GM18867 (cell line): Measurements from ENCODE around the gene GPC4.

Experiments
- ATAC-seq: cut with Tn5 transposase; IDR thresholded peaks from one replicate; pipeline ENCODE4 v1.9.1; 2021; ENCODE audit warnings: mild to moderate bottlenecking, moderate library complexity; ENCODE audit not compliant: unreplicated experiment

GPC4 gene

DNA sequence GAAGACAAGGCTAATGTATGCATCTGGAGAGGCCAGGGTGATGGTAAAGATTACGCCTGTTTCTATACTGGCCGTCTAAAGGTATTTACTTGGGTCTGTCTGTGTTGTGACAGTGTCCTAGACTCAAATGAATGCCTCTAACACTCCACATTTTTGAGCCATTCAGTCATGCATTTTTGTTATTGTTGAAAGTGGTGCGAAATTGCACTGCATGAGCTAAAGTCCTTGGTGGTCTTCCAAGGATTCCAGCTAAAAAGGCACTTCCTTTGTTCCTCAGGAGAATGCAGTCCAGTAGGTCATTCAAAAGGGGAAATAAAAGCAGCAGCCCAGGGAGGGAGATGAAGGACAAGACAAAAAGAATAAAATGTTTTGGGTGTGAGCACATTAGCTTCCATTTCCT lies 3.0 kb downstream of the GPC4 start:
- ATAC-seq, result no peak

DNA sequence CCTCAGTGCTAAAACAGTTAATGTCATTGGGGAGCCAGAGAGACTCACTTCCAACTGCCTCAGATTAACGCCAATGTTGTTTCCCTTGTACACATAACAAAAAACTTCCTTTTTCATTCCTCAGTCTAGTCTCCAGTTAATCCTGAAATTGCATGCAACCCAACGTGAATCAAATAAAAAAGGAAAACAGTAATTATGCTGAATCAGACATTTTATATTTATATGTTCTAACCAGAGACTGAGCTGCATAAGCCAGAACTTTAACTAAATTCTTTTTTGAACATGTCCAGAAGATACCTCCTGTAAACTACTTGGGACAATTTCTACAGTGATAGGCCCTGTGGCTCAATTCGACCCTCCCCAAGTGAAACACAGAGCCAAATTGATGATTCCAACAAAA lies 4.7 kb downstream of the GPC4 start:
- ATAC-seq, result no peak

- ATAC-seq, result no peak
Measured at GRCh38 chrX:133405498-133406185, 9.6 kb downstream of the GPC4 start.

- no peak for ATAC-seq
Measured at GRCh38 chrX:133403984-133404383, 11.3 kb downstream of the GPC4 start.

DNA sequence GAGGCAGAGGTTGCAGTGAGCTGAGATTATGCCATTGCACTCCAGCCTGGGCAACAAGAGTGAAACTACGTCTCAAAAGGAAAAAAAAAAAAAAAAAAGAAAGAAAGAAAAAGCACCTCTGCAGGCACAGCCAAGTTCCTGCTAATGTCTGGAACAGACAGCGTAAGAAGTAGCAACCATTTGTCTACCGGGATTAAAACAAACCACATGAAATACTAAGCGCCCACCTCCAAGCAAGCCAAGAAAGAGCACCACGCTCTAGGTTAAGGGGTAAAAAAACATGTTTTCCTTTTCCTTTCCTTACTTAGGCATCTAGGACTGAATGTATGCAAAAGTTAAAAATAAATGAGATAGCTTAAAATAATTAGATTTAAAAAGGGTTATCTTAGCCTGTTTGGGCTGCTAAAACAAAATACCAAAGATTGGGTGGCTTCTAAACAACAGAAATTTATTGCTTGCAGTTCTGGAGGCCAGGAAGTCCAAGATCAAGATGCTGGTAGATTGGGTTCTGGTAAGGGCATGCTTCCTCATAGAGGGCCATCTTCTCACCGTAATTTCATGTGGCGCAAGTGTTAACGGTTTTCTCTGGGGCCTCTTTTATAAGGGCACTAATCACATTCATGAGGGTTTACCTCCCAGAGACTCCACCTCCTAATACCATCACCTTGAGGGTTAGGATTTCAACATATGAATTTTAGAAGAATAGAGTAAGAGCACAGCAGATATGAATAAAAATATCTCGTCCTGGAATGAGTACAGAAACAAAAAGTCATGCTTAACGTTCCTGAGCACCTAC lies 12.3 kb downstream of the GPC4 start:
- no peak for ATAC-seq

DNA sequence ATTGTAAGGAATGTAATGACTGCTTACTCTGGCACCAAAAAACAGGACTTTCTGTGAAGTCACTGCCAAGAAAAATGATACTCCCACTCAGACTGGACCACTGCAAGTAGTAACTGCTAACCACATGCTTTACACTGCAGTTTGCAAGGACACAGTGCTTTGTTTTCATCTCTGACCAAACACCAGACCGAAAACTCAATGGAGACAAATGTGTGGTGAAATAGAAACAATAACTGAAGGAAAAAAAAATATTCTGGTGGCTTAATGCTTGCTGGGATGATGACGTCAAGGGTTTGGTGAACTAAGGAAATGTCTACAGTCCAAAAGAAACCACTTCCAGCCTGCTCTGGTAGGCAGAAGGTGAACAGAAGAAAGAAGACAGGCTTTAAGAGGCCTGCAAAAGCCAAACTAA lies 13.2 kb downstream of the GPC4 start:
- ATAC-seq, result no peak

DNA sequence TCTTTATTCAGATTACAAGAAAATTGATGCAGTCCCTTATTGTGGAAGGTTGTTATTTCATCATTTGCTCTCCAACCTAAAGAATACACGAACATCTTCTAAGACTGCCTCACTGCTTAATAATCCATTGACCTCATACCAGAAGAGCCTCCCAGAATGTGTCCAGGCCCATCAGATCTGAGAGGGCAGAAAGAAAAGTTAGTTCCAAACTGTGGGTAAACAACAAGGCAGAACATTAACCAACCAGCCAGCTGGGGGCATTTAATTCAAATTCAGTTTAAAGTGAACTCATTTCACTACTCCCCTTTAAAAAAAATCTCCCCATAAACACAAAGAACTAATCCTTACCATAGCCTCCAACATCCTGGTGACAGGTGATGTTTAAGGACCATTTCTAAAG lies 13.8 kb downstream of the GPC4 start:
- ATAC-seq, result no peak

DNA sequence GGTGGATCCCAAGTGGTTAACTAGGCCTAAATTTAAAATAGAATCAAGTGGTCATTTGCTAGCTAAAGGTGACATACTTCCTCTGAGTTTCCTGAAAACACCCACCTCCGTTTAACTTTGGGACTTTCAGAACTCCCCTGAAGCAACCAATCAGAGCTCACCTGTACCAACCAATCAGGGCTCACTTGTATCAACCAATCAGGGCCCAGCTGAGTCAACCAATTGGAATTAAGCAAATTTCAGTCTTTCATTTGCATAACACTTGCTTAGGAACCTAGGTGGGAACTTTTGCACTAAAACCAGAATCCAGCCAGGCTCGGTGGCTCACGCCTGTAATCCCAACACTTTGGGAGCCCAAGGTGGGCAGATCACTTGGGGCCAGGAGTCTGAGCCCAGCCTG lies 15.9 kb downstream of the GPC4 start:
- ATAC-seq, result no peak

- ATAC-seq, result no peak
Measured at GRCh38 chrX:133394765-133395164, 20.5 kb downstream of the GPC4 start.

DNA sequence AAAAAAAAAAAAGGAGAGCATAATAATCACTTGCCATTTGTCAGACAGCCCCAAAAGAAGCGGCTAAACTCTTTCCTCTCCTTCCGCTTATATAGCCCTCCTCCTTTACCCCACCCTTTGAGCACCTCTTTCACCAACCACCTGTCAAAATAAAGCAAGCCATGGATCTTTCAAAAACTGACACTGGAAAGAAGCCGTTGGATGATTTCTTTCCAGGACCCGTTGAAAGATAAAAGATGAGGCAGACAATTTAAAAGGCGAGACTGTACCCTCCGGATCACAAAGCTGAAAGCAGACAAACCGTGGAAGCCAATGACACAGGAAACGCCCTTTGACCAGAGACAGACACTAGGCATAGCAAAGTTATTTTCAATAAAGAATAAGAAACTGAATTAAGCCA lies 22.6 kb downstream of the GPC4 start:
- ATAC-seq, result no peak

DNA sequence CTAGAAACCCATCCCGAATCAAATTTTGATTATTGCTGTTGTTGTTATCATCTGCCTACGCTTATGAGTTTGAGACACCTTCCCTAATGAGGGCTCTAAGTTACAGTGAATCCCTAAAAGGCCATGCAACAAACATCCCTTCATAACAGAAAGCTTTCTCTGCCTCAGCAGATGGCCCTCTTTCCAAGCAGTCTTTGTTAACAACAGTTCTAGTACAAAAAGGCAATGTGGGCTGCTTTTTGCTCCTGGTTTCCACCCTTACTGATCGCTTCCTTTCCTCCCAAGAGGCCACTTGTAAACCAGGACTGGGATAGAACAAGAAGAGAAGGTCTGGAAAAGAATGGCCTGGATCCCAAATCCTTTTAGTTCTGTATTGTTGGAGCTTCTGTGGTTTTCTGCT lies 24.2 kb downstream of the GPC4 start:
- no peak for ATAC-seq

DNA sequence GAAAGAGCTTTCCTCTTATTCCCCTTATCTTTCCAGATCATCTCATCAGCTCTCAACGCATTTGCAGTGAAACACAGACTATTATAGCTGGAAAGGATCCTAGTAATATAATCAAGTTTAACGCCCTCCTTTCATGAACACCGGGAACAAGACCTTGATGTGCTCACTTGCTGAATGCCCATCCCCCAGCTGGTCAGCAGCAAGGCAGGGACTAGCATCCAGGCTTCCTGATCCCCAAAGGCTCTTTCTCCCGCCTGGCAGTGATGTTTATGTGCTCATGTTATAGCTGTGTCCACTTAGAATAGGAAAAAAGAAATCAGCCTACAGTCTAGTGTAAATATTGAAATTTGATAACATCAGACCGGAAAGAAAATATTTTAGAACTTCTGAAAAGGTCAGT lies 24.6 kb downstream of the GPC4 start:
- ATAC-seq, result no peak

DNA sequence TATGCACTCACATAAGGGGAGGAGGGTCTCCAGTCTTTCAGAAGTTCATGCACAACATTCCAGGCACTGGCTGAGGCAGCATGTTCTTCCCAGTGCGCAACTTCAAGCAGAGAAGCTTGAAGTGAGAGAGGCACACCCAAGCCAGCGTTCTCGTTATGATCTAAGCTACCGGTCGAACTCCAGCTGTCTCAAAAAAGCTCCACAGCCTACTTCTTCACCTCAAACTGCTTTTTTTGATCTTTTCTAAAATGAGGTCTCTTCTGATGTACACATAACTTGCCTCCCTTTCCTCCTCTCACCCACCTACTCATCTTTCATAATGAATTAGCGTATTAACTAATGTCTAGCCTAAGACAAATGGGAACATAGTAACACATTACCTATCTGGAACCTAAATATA lies 25.3 kb downstream of the GPC4 start:
- ATAC-seq, result no peak

GRCh38 chrX:133384454-133384853 lies 30.8 kb downstream of the GPC4 start:
- ATAC-seq, result no peak

GRCh38 chrX:133380711-133381619 lies 34.3 kb downstream of the GPC4 start:
- ATAC-seq, result peak; percentile 58

DNA sequence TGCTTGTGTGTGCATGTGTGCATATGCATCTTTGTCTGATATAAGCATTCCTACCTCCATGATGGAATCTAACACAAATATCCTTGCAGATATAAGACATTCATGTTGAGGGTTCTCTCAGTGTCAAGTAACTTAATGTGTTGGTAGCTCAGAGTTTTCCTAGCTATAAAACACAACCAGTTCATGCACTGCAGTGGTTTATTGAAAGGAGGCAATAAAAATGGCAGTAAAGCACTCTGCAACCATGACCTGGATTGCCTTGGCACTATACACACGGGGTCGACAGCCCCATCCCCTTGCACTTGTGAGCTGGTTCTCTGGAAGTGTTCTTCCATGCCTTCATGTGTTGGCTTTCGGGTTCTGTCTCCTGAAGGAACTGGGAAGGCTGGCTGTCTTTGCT lies 38.9 kb downstream of the GPC4 start:
- ATAC-seq, result no peak

DNA sequence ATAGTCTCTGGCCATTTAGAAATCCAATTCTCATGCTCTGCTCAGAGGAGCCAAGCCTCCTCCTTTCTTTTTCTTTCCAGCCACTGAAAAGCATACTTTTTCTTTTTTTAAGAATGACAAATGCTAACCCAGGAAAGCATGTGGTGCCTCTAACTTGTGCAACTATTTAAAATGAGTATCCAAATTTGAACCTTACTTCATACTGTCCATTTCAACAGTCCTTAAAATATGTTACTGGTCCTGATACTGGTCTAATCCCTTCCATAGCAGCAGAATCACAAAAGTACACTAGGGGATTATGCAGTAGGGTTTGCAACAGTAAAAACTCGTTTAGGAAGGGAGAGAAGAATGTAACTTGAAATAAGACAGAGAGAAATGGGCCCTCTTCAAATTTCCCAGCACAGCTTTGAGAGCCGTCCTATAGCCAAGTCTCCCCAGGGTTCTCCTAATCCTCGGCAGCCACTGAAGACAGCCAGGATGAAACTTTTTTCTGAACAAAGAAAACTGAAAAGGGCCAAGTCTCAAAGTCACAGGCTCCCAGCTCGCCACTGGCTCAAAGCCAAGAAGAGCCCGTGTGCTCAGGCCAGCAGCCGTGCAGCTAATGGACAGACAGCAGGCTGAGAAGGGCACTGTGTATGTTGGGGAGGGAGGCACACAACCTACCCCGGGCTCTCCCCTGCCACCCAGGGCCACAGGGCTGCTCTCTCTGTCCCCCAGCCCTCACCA lies 39.5 kb downstream of the GPC4 start:
- no peak for ATAC-seq

- no peak for ATAC-seq
Measured at GRCh38 chrX:133374874-133375387, 40.4 kb downstream of the GPC4 start.

DNA sequence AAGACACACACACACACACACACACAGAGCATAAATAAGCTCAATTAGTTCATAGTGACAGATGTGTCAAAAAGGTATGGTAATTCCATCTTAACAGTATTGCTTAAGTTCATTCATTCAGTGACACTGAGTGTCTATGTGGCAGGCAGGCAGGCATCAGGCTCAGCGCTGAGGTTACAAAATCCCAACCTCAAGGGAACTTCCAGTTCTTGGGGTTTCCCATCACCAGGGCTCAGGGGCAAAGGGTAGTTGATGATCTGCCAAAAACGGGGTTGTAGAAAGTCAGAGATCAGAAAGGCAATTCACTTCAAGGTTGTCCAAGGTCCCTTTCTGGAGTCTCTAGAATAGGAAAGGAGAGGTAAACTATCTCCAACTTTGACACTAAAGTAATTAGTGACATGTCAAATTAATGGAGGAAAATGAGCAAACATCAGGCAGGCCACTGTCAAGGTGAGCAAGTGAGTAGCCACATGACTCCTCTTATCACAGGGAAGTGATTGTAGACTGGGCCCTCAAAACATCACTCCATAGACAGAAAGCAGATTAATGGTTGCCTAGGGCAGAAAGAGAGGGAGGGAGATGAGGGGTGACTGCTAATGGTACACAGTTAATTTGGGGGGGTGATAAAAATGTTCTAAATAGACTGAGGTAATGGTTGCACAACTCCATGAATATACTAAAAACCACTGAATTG lies 41.8 kb downstream of the GPC4 start:
- peak; percentile 64 for ATAC-seq

GRCh38 chrX:133370696-133371275 lies 44.5 kb downstream of the GPC4 start:
- no peak for ATAC-seq
